RCC 7860 (cell line): ENCODE measurements around the gene APMAP.
"Not testable (repeated sequence)": the region's sequence is repeated elsewhere in the genome, so short reads cannot be mapped to it uniquely, and the experiment has no call there.

Experiments
- DNase-seq: peaks from one replicate; pipeline ENCODE4 v3.0.0-alpha.2; 2015; ENCODE audit warnings: low spot score
- FAIRE-seq: peaks from 2 replicates; lab custom pipeline; 2012; peaks lifted over from hg19 to GRCh38; lab: Jason Lieb, UNC

The APMAP gene

GRCh38 chr20:24954151-24954550 lies 38.4 kb downstream of the APMAP start:
- DNase-seq (no peak), FAIRE-seq (no peak)

- FAIRE-seq (no peak), DNase-seq (no peak)
Observed at GRCh38 chr20:24953621-24954133, 38.9 kb downstream of the APMAP start.

- DNase-seq = no peak
- no peak for FAIRE-seq
Observed at GRCh38 chr20:24953209-24953575, 39.4 kb downstream of the APMAP start.

- DNase-seq (no peak), FAIRE-seq (no peak)
Observed at GRCh38 chr20:24952376-24953208, 40.0 kb downstream of the APMAP start.

- no peak for DNase-seq
- no peak for FAIRE-seq
Observed at GRCh38 chr20:24951536-24952083, 40.9 kb downstream of the APMAP start.

- DNase-seq = no peak
Observed at GRCh38 chr20:24950836-24951525, 41.6 kb downstream of the APMAP start.

GRCh38 chr20:24950128-24950835 lies 42.3 kb downstream of the APMAP start:
- FAIRE-seq (no peak), DNase-seq (no peak)

More at GRCh38 chr20:24950836-24951525, 41.6 kb downstream of the APMAP start:
- no peak for FAIRE-seq

- FAIRE-seq (no peak), DNase-seq (no peak)
Observed at GRCh38 chr20:24949756-24950127, 42.8 kb downstream of the APMAP start.

- DNase-seq = no peak
- FAIRE-seq = no peak
Observed at GRCh38 chr20:24948939-24949679, 43.4 kb downstream of the APMAP start, which contains the start of gene CST7. Gene CST7, plus strand, starts transcription at chr20:24949269. Its CDS starts 237 bp downstream, at chr20:24949506.

- not testable (repeated sequence) for FAIRE-seq, DNase-seq
Observed at GRCh38 chr20:24948396-24948938, 44.1 kb downstream of the APMAP start.

- FAIRE-seq, DNase-seq: not testable (repeated sequence)
Observed at GRCh38 chr20:24946376-24946775, 46.2 kb downstream of the APMAP start.

- DNase-seq = no peak
- no peak for FAIRE-seq
Observed at GRCh38 chr20:24943731-24944130, 48.8 kb downstream of the APMAP start.

GRCh38 chr20:24943196-24943595 lies 49.4 kb downstream of the APMAP start:
- DNase-seq = no peak
- no peak for FAIRE-seq

GRCh38 chr20:24942679-24943078 lies 49.9 kb downstream of the APMAP start:
- DNase-seq (no peak), FAIRE-seq (no peak)

GRCh38 chr20:24939036-24939435 lies 53.5 kb downstream of the APMAP start:
- FAIRE-seq (no peak), DNase-seq (no peak)

- DNase-seq (no peak), FAIRE-seq (no peak)
Observed at GRCh38 chr20:24938498-24938897, 54.1 kb downstream of the APMAP start.

- FAIRE-seq (no peak), DNase-seq (no peak)
Observed at GRCh38 chr20:24937579-24937978, 55.0 kb downstream of the APMAP start.

GRCh38 chr20:24936526-24937407 lies 55.8 kb downstream of the APMAP start:
- DNase-seq (no peak), FAIRE-seq (no peak)
